Neuron (in vitro differentiated cells): ENCODE data around the gene SERGEF.

ENCODE experiments used
- H2AFZ ChIP-seq: one replicate; pipeline ENCODE4 v1.6.1; 2013; ENCODE audit warnings: low read depth, mild to moderate bottlenecking, inconsistent platforms, low read length, moderate library complexity
- H3K27me3 ChIP-seq: one replicate; pipeline ENCODE4 v1.6.1; 2013; ENCODE audit warnings: low read length; ENCODE audit not compliant: insufficient read depth
- H3K36me3 ChIP-seq: one replicate; pipeline ENCODE4 v1.6.1; 2013; ENCODE audit warnings: low read length; ENCODE audit not compliant: insufficient read depth
- H3K4me1 ChIP-seq: one replicate; pipeline ENCODE4 v1.6.1; 2013; ENCODE audit warnings: low read length; ENCODE audit not compliant: insufficient read depth
- H3K4me3 ChIP-seq: 2 replicates; pipeline ENCODE4 v1.5.1; 2013; ENCODE audit warnings: mild to moderate bottlenecking, low read length, moderate library complexity
- H3K9me3 ChIP-seq: one replicate; pipeline ENCODE4 v1.6.1; 2013; ENCODE audit warnings: low read length

SERGEF gene

GRCh38 chr11:17988465-17988864 lies 24.4 kb downstream of the SERGEF start:
- no peak overlapping the region for H3K4me3 ChIP-seq
- peaks cover 50% of the 10 kb centered on the region for H3K36me3 ChIP-seq
- no peaks in the 10 kb centered on the region for H3K4me1 ChIP-seq
- H3K9me3 ChIP-seq, result peaks cover 2% of the 10 kb centered on the region
- H3K27me3 ChIP-seq, result no peaks in the 10 kb centered on the region
- no peak overlapping the region for H2AFZ ChIP-seq

GRCh38 chr11:17987826-17988225 lies 25.0 kb downstream of the SERGEF start:
- H3K27me3 ChIP-seq, result no peaks in the 10 kb centered on the region
- H3K4me3 ChIP-seq, result no peak overlapping the region

GRCh38 chr11:17986711-17987220 lies 26.1 kb downstream of the SERGEF start:
- no peak overlapping the region for H3K4me3 ChIP-seq
- no peak overlapping the region for H2AFZ ChIP-seq
- peaks cover 43% of the 10 kb centered on the region for H3K36me3 ChIP-seq
- H3K9me3 ChIP-seq, result peaks cover 2% of the 10 kb centered on the region
- no peaks in the 10 kb centered on the region for H3K4me1 ChIP-seq
- H3K27me3 ChIP-seq, result no peaks in the 10 kb centered on the region

More at GRCh38 chr11:17987826-17988225, 25.0 kb downstream of the SERGEF start:
- Histone ChIP-seq H3K9me3 (peaks cover 2% of the 10 kb centered on the region), H2AFZ (no peak overlapping the region), H3K36me3 (peaks cover 46% of the 10 kb centered on the region), H3K4me1 (no peaks in the 10 kb centered on the region)

- Histone ChIP-seq H3K9me3 (peaks cover 2% of the 10 kb centered on the region), H3K4me1 (no peaks in the 10 kb centered on the region), H3K4me3 (no peak overlapping the region), H2AFZ (no peak overlapping the region), H3K27me3 (no peaks in the 10 kb centered on the region), H3K36me3 (peaks cover 40% of the 10 kb centered on the region)
Observed at GRCh38 chr11:17986007-17986710, 26.7 kb downstream of the SERGEF start.

DNA sequence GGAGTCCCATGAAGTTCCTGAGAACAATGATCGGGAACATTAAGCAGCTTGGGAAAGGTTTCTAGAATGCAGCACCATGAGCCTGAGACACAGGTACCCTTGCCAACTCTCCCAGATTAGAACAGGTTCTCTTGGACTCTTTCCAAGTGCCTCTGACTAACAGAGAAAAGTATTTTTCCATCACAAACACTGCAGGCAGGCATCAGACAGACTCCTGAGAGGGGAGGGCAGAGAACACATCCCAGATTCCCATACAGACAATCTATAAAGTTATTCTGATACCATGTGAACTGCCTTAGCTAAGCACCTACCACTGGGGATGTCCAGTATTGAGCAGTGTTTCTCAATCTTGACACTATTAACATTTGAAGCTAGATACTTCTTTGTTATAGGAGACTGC lies 27.3 kb downstream of the SERGEF start:
- H3K27me3 ChIP-seq, result no peaks in the 10 kb centered on the region
- no peak overlapping the region for H2AFZ ChIP-seq
- H3K9me3 ChIP-seq, result peaks cover 2% of the 10 kb centered on the region
- no peak overlapping the region for H3K4me3 ChIP-seq
- H3K36me3 ChIP-seq, result peaks cover 40% of the 10 kb centered on the region
- H3K4me1 ChIP-seq, result no peaks in the 10 kb centered on the region

DNA sequence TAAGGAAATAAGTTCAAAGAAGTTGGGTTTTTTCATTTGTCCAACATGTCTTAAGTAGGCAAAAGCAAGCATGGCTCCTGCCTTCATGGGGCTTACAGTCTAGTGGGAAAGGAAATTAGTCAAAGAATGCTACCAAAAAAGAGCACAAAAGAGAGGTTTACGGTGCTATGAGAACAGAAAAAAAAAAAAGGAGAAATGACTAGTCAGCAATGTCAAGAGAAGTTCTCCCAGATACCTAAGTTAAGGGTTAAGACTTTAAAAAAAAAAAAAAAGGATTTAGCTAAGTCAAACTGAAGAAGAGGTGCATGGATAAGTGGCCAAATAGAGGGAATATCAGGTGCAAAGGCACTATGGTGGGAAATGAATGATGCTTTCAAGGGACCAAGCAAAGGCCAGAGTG lies 29.3 kb downstream of the SERGEF start:
- H3K4me1 ChIP-seq, result no peaks in the 10 kb centered on the region
- no peak overlapping the region for H2AFZ ChIP-seq
- H3K4me3 ChIP-seq, result no peak overlapping the region
- no peaks in the 10 kb centered on the region for H3K27me3 ChIP-seq
- H3K36me3 ChIP-seq, result peaks cover 35% of the 10 kb centered on the region
- H3K9me3 ChIP-seq, result peaks cover 2% of the 10 kb centered on the region

DNA sequence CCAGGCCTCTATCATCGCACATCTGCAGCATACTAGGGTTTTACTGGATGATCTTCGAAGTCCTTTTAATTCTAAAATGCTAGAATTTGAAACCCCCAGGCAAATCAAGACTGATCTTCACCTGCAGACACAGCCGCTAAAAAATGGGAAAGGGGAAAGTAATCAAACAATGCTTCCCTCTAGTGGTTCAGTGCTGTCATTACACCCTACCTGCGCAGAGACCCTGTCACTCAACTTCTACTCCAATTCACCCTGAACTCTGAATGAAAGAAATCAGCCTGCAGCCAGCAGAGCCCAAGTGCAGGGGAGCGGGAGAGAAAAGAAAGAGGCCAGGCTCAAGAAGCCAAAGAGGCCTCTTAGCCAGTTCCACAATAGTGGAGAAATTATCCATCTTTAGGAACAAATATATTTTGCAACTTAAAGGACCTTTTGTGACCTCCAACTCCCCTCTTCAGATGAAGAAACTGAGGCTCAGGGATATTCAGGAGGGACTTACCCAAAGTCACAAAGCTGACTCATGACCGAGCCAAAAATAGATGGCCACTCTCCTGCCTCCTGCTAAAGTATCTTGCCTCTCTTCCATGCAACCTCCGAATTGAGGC lies 33.0 kb downstream of the SERGEF start:
- H3K4me3 ChIP-seq, result no peak overlapping the region
- no peaks in the 10 kb centered on the region for H3K27me3 ChIP-seq
- no peak overlapping the region for H2AFZ ChIP-seq
- H3K4me1 ChIP-seq, result no peaks in the 10 kb centered on the region
- peaks cover 7% of the 10 kb centered on the region for H3K36me3 ChIP-seq
- H3K9me3 ChIP-seq, result peaks cover 2% of the 10 kb centered on the region

DNA sequence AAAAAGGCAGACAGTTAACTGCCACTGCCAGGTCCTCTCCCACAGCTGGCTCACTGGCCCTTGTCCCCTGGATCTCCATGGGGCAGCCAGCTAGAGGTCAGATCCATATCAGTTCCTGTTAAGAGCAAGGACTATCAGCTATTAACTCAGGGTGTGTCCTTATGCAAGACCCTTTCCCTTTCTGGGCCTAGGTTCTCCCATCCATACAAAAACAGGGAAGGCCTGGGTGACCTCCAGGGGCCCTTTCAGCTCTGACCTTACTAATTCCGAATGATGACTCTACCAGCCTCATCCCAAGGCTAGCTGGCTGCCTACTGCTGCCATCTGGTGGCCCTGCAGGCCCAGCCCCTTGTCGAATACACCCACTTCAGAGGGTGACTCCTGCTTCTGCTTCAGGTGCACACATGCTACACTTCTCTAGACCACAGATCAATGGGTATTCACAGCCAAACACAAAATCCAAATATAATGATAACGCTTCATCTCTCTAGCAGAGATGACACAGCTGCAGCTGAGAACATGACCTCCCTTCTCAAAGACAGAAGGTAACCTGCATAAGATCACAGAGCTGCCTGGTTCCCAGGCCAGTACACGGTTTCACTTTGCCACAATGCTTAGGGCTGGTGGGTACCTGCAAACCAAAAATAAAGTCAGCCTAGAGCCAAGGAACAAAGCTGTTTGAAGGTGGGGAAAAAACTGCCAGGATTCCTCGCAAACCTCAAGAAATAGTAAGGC lies 34.1 kb downstream of the SERGEF start:
- no peaks in the 10 kb centered on the region for H3K4me1 ChIP-seq
- H2AFZ ChIP-seq, result no peak overlapping the region
- no peak overlapping the region for H3K4me3 ChIP-seq
- H3K27me3 ChIP-seq, result no peaks in the 10 kb centered on the region
- H3K36me3 ChIP-seq, result peaks cover 3% of the 10 kb centered on the region
- no peaks in the 10 kb centered on the region for H3K9me3 ChIP-seq

DNA sequence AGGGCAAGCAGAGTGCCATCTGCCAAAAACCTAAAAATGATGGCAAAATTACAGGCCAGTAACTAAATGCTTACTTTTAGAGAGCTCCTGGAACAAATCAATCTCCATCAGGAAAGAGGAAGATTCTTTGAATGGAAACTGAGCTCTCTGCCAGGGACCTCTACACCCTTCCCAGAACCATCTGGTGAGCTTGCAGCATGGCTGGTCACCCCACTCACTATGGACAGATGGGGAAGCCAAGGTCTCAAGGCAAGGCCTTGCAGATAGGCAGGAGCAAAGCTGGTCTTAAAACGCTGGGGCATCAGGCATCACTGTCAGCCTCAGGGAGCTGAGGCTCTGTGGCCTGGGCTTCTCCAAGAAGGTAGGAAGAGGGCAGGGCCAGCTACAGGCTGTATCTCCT lies 36.2 kb downstream of the SERGEF start:
- peaks cover 3% of the 10 kb centered on the region for H3K9me3 ChIP-seq
- H3K36me3 ChIP-seq, result peaks cover 2% of the 10 kb centered on the region
- no peak overlapping the region for H3K4me3 ChIP-seq
- H3K4me1 ChIP-seq, result no peaks in the 10 kb centered on the region
- H2AFZ ChIP-seq, result no peak overlapping the region
- no peaks in the 10 kb centered on the region for H3K27me3 ChIP-seq

- no peaks in the 10 kb centered on the region for H3K27me3 ChIP-seq
- peaks cover 4% of the 10 kb centered on the region for H3K36me3 ChIP-seq
- H3K4me1 ChIP-seq, result no peaks in the 10 kb centered on the region
- H3K9me3 ChIP-seq, result peaks cover 7% of the 10 kb centered on the region
- no peak overlapping the region for H3K4me3 ChIP-seq
- H2AFZ ChIP-seq, result no peak overlapping the region
Observed at GRCh38 chr11:17974246-17974645, 38.6 kb downstream of the SERGEF start.

GRCh38 chr11:17972987-17973386 lies 39.9 kb downstream of the SERGEF start:
- Histone ChIP-seq H3K27me3 (no peaks in the 10 kb centered on the region), H3K36me3 (peaks cover 4% of the 10 kb centered on the region), H3K9me3 (peaks cover 7% of the 10 kb centered on the region), H3K4me1 (no peaks in the 10 kb centered on the region), H2AFZ (no peak overlapping the region), H3K4me3 (no peak overlapping the region)

DNA sequence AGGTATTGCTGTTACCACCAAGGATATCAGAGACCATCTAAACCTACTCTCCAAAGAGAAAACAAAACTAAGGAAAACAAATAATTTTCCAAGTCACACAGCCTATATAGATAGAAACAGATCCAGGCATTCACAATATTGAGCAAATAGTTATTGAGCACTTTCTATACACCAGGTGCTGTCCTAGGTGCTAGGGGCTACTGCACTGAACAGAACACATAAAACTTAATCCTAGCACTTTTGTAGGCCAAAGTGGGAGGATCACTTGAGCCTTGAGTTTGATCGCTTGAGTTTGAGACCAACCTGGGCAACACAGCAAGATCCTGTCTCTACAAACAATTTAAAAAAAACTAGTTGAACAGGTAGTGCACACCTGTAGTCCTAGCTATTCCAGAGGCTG lies 44.6 kb downstream of the SERGEF start:
- no peak overlapping the region for H2AFZ ChIP-seq
- peaks cover 5% of the 10 kb centered on the region for H3K36me3 ChIP-seq
- H3K27me3 ChIP-seq, result no peaks in the 10 kb centered on the region
- no peak overlapping the region for H3K4me3 ChIP-seq
- peaks cover 7% of the 10 kb centered on the region for H3K9me3 ChIP-seq
- H3K4me1 ChIP-seq, result no peaks in the 10 kb centered on the region

DNA sequence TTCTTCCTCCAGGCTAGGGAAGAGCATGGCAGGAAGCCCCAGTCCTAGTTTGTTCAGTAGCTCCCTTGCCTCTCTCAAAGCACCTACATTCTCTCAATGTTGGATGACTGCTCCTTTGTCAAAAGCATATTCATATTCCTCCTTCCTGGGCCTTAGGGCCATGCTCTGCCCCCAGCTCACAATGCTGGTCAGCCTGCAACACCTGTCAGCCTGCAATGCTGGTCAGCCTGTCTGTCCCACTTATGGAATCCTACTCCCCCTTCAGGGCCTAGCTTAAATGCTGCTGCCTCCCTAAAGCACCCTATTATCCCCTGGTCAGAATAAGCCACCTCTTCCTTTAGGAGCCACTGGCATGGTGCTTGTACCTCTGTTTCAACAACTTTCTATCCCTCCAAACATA lies 45.2 kb downstream of the SERGEF start:
- Histone ChIP-seq H3K4me1 (no peaks in the 10 kb centered on the region), H3K36me3 (peaks cover 5% of the 10 kb centered on the region), H3K27me3 (no peaks in the 10 kb centered on the region), H3K4me3 (no peak overlapping the region), H3K9me3 (peaks cover 7% of the 10 kb centered on the region), H2AFZ (no peak overlapping the region)
